ENCODE results near the gene ABHD17B. TPM values are rescaled to one million over a fixed set of nuclear protein-coding genes. Genes with fewer than 3 reads are reported as not detected.

ABHD17B gene
- total RNA-seq, 4 donors from 2014 or later = 10.5 to 24.8 (median 15.9) TPM

DNA sequence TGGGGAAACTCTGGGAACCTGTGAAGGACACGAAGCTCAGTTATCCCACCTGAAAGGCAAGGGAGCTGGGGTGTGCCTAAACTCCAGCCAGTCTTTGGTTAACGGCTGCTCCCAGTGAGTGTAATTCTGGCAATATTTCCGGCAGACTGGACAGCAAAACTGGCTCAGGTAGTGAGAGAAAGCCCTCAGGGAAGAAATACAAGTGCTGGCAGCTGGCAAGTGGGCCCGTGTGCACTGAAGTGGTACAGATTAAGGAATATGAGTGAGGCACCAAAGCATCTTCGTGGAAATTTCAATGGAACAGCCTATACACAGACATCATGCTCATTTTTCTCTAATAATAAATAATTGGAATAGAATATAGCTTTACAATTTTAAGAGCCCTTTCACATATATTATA lies 56.2 kb downstream of the ABHD17B start:
- no peak for ATAC-seq
- WGBS, 2 donors (ENCODE audit: low coverage in 1 of 2) = 84 to 87% methylated on average over 4 to 5 of the region's 5 CpGs

DNA sequence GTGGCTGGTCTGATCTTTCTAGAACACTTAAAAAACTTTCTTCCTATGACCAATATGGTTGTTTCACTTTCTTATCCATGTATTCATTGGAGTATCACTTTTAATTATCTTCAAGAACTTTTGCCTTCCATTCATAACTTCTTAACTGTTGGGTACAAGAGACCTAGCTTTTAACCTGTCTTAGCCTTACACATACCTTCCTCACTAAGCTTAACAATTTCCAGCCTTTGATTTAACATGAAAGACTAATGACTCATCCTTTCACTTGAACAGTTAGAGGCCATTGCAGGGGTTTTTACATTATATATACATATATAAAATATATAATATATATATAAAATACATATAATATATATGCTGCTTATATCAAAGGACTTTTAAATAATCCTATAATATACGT lies 57.9 kb downstream of the ABHD17B start:
- WGBS, 2 donors (ENCODE audit: low coverage in 1 of 2) = 100% methylated on average over 1 of the region's 1 CpG
- H3K27ac ChIP-seq = no peak overlapping the region

More for the DNA sequence above, 56.2 kb downstream of the ABHD17B start:
- Histone ChIP-seq H3K4me1 (no peaks in the 10 kb centered on the region), H3K9me3 (peaks cover 0 to 8% (median 0%) of the 10 kb centered on the region in 3 donors), H3K4me3 (no peak overlapping the region), H3K27ac (no peak overlapping the region), H3K27me3 (no peaks in the 10 kb centered on the region), H3K36me3 (no peaks in the 10 kb centered on the region)
- TF ChIP-seq POLR2A (IDR thresholded peaks at IDR 0.05) (no peak), POLR2AphosphoS5 (IDR thresholded peaks at IDR 0.05) (no peak), EP300 (IDR thresholded peaks at IDR 0.05) (no peak)
- TF ChIP-seq, protein P1, sequence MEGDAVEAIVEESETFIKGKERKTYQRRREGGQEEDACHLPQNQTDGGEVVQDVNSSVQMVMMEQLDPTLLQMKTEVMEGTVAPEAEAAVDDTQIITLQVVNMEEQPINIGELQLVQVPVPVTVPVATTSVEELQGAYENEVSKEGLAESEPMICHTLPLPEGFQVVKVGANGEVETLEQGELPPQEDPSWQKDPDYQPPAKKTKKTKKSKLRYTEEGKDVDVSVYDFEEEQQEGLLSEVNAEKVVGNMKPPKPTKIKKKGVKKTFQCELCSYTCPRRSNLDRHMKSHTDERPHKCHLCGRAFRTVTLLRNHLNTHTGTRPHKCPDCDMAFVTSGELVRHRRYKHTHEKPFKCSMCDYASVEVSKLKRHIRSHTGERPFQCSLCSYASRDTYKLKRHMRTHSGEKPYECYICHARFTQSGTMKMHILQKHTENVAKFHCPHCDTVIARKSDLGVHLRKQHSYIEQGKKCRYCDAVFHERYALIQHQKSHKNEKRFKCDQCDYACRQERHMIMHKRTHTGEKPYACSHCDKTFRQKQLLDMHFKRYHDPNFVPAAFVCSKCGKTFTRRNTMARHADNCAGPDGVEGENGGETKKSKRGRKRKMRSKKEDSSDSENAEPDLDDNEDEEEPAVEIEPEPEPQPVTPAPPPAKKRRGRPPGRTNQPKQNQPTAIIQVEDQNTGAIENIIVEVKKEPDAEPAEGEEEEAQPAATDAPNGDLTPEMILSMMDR (IDR thresholded peaks at IDR 0.05) = no peak

GRCh38 chr9:71850996-71851395 lies 60.0 kb downstream of the ABHD17B start:
- Histone ChIP-seq H3K27me3 (no peaks in the 10 kb centered on the region), H3K9me3 (no peaks in the 10 kb centered on the region), H3K27ac (no peak overlapping the region), H3K36me3 (no peaks in the 10 kb centered on the region), H3K4me1 (no peaks in the 10 kb centered on the region), H3K4me3 (no peak overlapping the region)
- no peak for ATAC-seq
- no peak for TF ChIP-seq POLR2A (IDR thresholded peaks at IDR 0.05)
- TF ChIP-seq POLR2AphosphoS5 (IDR thresholded peaks at IDR 0.05) = no peak
- TF ChIP-seq, protein P1 (IDR thresholded peaks at IDR 0.05) = no peak
- no peak for TF ChIP-seq EP300 (IDR thresholded peaks at IDR 0.05)

More for the DNA sequence above, 57.9 kb downstream of the ABHD17B start:
- Histone ChIP-seq H3K9me3 (no peaks in the 10 kb centered on the region), H3K27me3 (no peaks in the 10 kb centered on the region), H3K4me3 (no peak overlapping the region), H3K4me1 (no peaks in the 10 kb centered on the region), H3K36me3 (no peaks in the 10 kb centered on the region)
- TF ChIP-seq, protein P1 (IDR thresholded peaks at IDR 0.05) = no peak
- TF ChIP-seq EP300 (IDR thresholded peaks at IDR 0.05) = no peak
- TF ChIP-seq POLR2A (IDR thresholded peaks at IDR 0.05) = no peak
- TF ChIP-seq POLR2AphosphoS5 (IDR thresholded peaks at IDR 0.05) = no peak
- no peak for ATAC-seq

DNA sequence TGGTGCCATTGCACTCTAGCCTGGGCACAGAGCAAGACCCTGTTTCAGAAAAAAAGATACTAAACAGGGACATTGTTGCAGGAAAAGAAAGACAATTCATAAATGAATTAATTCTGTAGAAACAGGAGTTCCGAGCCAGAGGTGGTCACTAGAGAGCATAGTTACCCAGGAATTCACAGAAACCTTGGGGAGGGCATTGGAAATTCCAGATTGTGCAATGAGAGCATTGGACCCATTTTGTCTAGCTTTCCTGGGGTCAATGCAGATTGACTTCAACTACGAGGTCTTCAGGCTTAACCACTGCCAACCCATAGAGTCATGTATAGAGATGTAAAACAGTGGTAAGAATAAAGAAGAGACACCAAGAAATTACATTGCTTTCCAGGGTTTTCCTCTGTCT lies 63.1 kb downstream of the ABHD17B start:
- TF ChIP-seq, protein P1 (IDR thresholded peaks at IDR 0.05) = no peak
- TF ChIP-seq POLR2A (IDR thresholded peaks at IDR 0.05) (no peak), EP300 (IDR thresholded peaks at IDR 0.05) (no peak), POLR2AphosphoS5 (IDR thresholded peaks at IDR 0.05) (no peak)
- Histone ChIP-seq H3K27me3 (no peaks in the 10 kb centered on the region), H3K36me3 (no peaks in the 10 kb centered on the region), H3K27ac (no peak overlapping the region), H3K4me3 (no peak overlapping the region), H3K9me3 (no peaks in the 10 kb centered on the region), H3K4me1 (no peaks in the 10 kb centered on the region)
- no peak for ATAC-seq
- 82 to 88% methylated on average over 2 of the region's 2 CpGs for WGBS, 2 donors (ENCODE audit: low coverage in 1 of 2)

GRCh38 chr9:71844808-71845207 lies 66.2 kb downstream of the ABHD17B start:
- Histone ChIP-seq H3K4me1 (no peaks in the 10 kb centered on the region), H3K36me3 (no peaks in the 10 kb centered on the region)

More at GRCh38 chr9:71844808-71845207, 66.2 kb downstream of the ABHD17B start:
- no peak for ATAC-seq
- Histone ChIP-seq H3K27ac (no peak overlapping the region), H3K27me3 (no peaks in the 10 kb centered on the region), H3K4me3 (no peak overlapping the region), H3K9me3 (no peaks in the 10 kb centered on the region)
- no peak for TF ChIP-seq EP300 (IDR thresholded peaks at IDR 0.05)
- no peak for TF ChIP-seq POLR2AphosphoS5 (IDR thresholded peaks at IDR 0.05)
- no peak for TF ChIP-seq POLR2A (IDR thresholded peaks at IDR 0.05)

All from gastroesophageal sphincter (tissue), 4 donors.